GM21619 (cell line): ENCODE data around the gene USP30.

Source experiments
- ATAC-seq: cut with Tn5 transposase; IDR thresholded peaks from one replicate; pipeline ENCODE4 v1.9.1; 2021; ENCODE audit not compliant: unreplicated experiment

The USP30 gene

GRCh38 chr12:109124878-109125648, 72.7 kb downstream of the USP30 start:
- ATAC-seq, result no peak

- no peak for ATAC-seq
Measured at GRCh38 chr12:109125791-109126190, 73.4 kb downstream of the USP30 start.

GRCh38 chr12:109126784-109127183, 74.4 kb downstream of the USP30 start:
- ATAC-seq, result no peak

GRCh38 chr12:109127533-109128242, 75.3 kb downstream of the USP30 start:
- no peak for ATAC-seq

GRCh38 chr12:109130297-109131153, 78.1 kb downstream of the USP30 start:
- ATAC-seq, result no peak

- no peak for ATAC-seq
Measured at GRCh38 chr12:109131154-109132050, 79.0 kb downstream of the USP30 start.

GRCh38 chr12:109134186-109134917, 82.0 kb downstream of the USP30 start:
- no peak for ATAC-seq

- no peak for ATAC-seq
Measured at GRCh38 chr12:109137055-109137454, 84.7 kb downstream of the USP30 start.
